ENCODE results near the gene PGC.

The PGC gene

DNA sequence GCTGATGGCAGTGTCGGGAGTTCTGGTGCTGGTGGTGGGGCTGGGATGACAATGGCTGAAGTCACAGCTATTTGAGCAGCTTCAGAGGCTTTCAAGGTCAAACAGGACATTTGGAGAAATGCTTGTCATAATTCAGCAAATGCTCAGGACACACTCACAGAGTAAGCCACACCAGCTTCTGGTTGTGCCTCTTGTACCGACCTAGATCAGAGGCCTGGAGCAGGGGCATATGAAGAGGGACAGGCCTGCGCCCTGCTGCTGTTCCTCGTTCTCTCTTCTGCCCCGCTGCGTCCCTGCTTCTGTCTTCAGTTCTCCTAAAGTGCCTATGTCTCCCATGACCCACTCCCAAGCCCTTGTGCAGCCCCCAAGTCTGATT is 893 bp upstream of the PGC start:
- WGBS (ENCODE audit: extremely low coverage, insufficient coverage, insufficient read length): no CpG with 5 or more reads among the region's 6 CpGs
- Histone ChIP-seq H3K27me3 (ENCODE audit: insufficient read depth, low read length) (no peaks in the 10 kb centered on the region), H2BK5ac (ENCODE audit: low read depth, low read length, poor library complexity) (peak overlapping the region; percentile 53), H3K9ac (ENCODE audit: low read length) (no peak overlapping the region), H3K4ac (ENCODE audit: low read depth, low read length) (no peak overlapping the region), H3K18ac (ENCODE audit: low read length) (no peak overlapping the region), H2BK120ac (ENCODE audit: insufficient read depth, low read length, poor library complexity) (peak overlapping the region; percentile 52), H2AFZ (ENCODE audit: insufficient read depth, low read length, poor library complexity) (no peak overlapping the region), H2AK5ac (ENCODE audit: low read length) (no peak overlapping the region), H3K14ac (ENCODE audit: low read length) (peak overlapping the region; percentile 50), H3K4me2 (ENCODE audit: low read length) (no peak overlapping the region), H4K8ac (ENCODE audit: low read depth, low read length) (no peak overlapping the region), H3K9me3 (ENCODE audit: insufficient read depth, low read depth, low read length) (no peaks in the 10 kb centered on the region), H3K27ac (ENCODE audit: low read depth, low read length) (no peak overlapping the region), H3K4me3 (ENCODE audit: low read depth, low read length) (no peak overlapping the region), H3K4me1 (ENCODE audit: control insufficient read depth in 1 of 2, insufficient read depth in 2 of 2, low read length in 2 of 2) (peaks cover 15 to 21% of the 10 kb centered on the region in 2 experiments), H4K91ac (ENCODE audit: low read depth, low read length) (peak overlapping the region; percentile 4), H4K12ac (ENCODE audit: low read depth, low read length) (no peak overlapping the region), H3K23ac (ENCODE audit: low read length) (no peak overlapping the region), H3K79me1 (ENCODE audit: low read length) (peaks cover 4% of the 10 kb centered on the region), H3K36me3 (ENCODE audit: control insufficient read depth in 1 of 2, insufficient read depth in 2 of 2, low read length in 2 of 2) (no peaks in the 10 kb centered on the region), H3K79me2 (ENCODE audit: control insufficient read depth, insufficient read depth, low read length, poor library complexity) (no peaks in the 10 kb centered on the region), H2BK12ac (ENCODE audit: low read length) (peak overlapping the region; percentile 51)
- no peak for DNase-seq

DNA sequence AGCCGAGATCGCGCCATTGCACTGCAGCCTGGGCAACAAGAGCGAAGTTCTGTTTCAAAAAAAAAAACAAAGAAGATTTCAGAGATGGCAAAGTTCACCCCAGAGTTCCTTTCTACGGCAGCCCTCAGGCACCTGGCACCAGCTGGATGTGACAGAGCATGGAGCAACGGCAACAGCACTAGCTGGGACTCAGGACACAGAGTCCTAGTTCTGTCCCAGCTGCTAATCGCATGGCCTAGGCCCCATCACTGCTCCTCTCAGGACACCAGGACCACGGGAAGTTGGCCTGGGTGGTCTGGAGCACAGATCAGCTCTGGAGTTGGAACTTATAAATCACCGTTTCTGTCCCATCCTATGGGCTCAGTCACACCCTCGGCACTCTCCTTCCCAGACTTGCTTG is 1.1 kb downstream of the PGC start:
- no peaks in the 10 kb centered on the region for H3K27me3 ChIP-seq (ENCODE audit: insufficient read depth, low read length)
- no peak overlapping the region for H2AFZ ChIP-seq (ENCODE audit: insufficient read depth, low read length, poor library complexity)
- H2BK120ac ChIP-seq (ENCODE audit: insufficient read depth, low read length, poor library complexity): no peak overlapping the region
- H3K36me3 ChIP-seq (ENCODE audit: control insufficient read depth in 1 of 2, insufficient read depth in 2 of 2, low read length in 2 of 2): no peaks in the 10 kb centered on the region
- WGBS (ENCODE audit: extremely low coverage, insufficient coverage, insufficient read length): no CpG with 5 or more reads among the region's 10 CpGs
- H3K9me3 ChIP-seq (ENCODE audit: insufficient read depth, low read depth, low read length): no peaks in the 10 kb centered on the region
- H3K4me2 ChIP-seq (ENCODE audit: low read length): no peak overlapping the region
- no peak overlapping the region for H3K4me3 ChIP-seq (ENCODE audit: low read depth, low read length)
- DNase-seq: no peak
- no peak overlapping the region for H2BK5ac ChIP-seq (ENCODE audit: low read depth, low read length, poor library complexity)
- no peak overlapping the region for H3K27ac ChIP-seq (ENCODE audit: low read depth, low read length)
- H3K79me2 ChIP-seq (ENCODE audit: control insufficient read depth, insufficient read depth, low read length, poor library complexity): no peaks in the 10 kb centered on the region
- no peak overlapping the region for H2BK12ac ChIP-seq (ENCODE audit: low read length)
- H3K9ac ChIP-seq (ENCODE audit: low read length): no peak overlapping the region
- no peak overlapping the region for H4K91ac ChIP-seq (ENCODE audit: low read depth, low read length)
- H2AK5ac ChIP-seq (ENCODE audit: low read length): no peak overlapping the region
- H3K4me1 ChIP-seq (ENCODE audit: control insufficient read depth in 1 of 2, insufficient read depth in 2 of 2, low read length in 2 of 2): peaks cover 20 to 31% of the 10 kb centered on the region in 2 experiments
- H3K14ac ChIP-seq (ENCODE audit: low read length): no peak overlapping the region
- H3K79me1 ChIP-seq (ENCODE audit: low read length): peaks cover 11% of the 10 kb centered on the region
- H4K8ac ChIP-seq (ENCODE audit: low read depth, low read length): no peak overlapping the region
- H3K23ac ChIP-seq (ENCODE audit: low read length): no peak overlapping the region
- no peak overlapping the region for H3K18ac ChIP-seq (ENCODE audit: low read length)
- no peak overlapping the region for H4K12ac ChIP-seq (ENCODE audit: low read depth, low read length)
- H3K4ac ChIP-seq (ENCODE audit: low read depth, low read length): no peak overlapping the region

DNA sequence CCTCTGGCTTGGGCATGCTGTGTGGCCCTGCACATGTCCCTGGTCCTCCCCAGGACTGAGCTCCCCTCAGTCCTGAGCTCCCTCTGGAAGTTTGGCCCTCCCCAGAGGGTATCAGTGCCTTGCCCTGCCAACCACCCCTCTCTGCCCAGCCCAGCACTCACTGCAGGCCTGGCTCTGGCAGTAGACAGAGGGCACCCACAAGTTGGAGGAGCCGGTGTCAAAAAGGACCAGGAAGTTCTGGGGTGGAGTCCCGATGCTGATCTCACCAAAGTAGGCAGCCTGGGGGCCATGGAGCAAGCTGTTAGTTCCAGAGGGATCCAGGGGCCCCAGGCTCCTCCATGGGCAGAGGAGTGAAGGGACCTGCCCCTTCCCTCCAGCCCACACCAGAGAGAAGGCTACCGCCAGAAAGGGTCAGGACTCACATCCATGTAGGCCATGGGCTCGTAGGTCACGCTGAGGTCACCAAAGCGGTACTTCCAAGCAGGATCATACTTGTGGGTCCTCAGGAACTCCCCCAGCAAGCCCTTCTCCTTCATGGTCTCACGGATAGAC is 2.9 kb downstream of the PGC start:
- H4K91ac ChIP-seq (ENCODE audit: low read depth, low read length): no peak overlapping the region
- no peak overlapping the region for H2AK5ac ChIP-seq (ENCODE audit: low read length)
- no peak overlapping the region for H2AFZ ChIP-seq (ENCODE audit: insufficient read depth, low read length, poor library complexity)
- no peak overlapping the region for H3K23ac ChIP-seq (ENCODE audit: low read length)
- peaks cover 27% of the 10 kb centered on the region for H3K79me1 ChIP-seq (ENCODE audit: low read length)
- WGBS (ENCODE audit: extremely low coverage, insufficient coverage, insufficient read length): no CpG with 5 or more reads among the region's 7 CpGs
- no peak overlapping the region for H3K4ac ChIP-seq (ENCODE audit: low read depth, low read length)
- H2BK120ac ChIP-seq (ENCODE audit: insufficient read depth, low read length, poor library complexity): no peak overlapping the region
- H3K36me3 ChIP-seq (ENCODE audit: control insufficient read depth in 1 of 2, insufficient read depth in 2 of 2, low read length in 2 of 2): no peaks in the 10 kb centered on the region
- no peak overlapping the region for H4K12ac ChIP-seq (ENCODE audit: low read depth, low read length)
- no peaks in the 10 kb centered on the region for H3K9me3 ChIP-seq (ENCODE audit: insufficient read depth, low read depth, low read length)
- no peak overlapping the region for H3K4me2 ChIP-seq (ENCODE audit: low read length)
- H3K27me3 ChIP-seq (ENCODE audit: insufficient read depth, low read length): no peaks in the 10 kb centered on the region
- peak overlapping the region; percentile 17 for H2BK12ac ChIP-seq (ENCODE audit: low read length)
- no peak overlapping the region for H3K9ac ChIP-seq (ENCODE audit: low read length)
- DNase-seq: no peak
- H4K8ac ChIP-seq (ENCODE audit: low read depth, low read length): no peak overlapping the region
- H3K27ac ChIP-seq (ENCODE audit: low read depth, low read length): no peak overlapping the region
- H3K14ac ChIP-seq (ENCODE audit: low read length): peak overlapping the region; percentile 17
- no peak overlapping the region for H3K18ac ChIP-seq (ENCODE audit: low read length)
- H3K4me3 ChIP-seq (ENCODE audit: low read depth, low read length): no peak overlapping the region
- H3K79me2 ChIP-seq (ENCODE audit: control insufficient read depth, insufficient read depth, low read length, poor library complexity): peaks cover 2% of the 10 kb centered on the region
- peaks cover 36 to 45% of the 10 kb centered on the region in 2 experiments for H3K4me1 ChIP-seq (ENCODE audit: control insufficient read depth in 1 of 2, insufficient read depth in 2 of 2, low read length in 2 of 2)
- no peak overlapping the region for H2BK5ac ChIP-seq (ENCODE audit: low read depth, low read length, poor library complexity)

DNA sequence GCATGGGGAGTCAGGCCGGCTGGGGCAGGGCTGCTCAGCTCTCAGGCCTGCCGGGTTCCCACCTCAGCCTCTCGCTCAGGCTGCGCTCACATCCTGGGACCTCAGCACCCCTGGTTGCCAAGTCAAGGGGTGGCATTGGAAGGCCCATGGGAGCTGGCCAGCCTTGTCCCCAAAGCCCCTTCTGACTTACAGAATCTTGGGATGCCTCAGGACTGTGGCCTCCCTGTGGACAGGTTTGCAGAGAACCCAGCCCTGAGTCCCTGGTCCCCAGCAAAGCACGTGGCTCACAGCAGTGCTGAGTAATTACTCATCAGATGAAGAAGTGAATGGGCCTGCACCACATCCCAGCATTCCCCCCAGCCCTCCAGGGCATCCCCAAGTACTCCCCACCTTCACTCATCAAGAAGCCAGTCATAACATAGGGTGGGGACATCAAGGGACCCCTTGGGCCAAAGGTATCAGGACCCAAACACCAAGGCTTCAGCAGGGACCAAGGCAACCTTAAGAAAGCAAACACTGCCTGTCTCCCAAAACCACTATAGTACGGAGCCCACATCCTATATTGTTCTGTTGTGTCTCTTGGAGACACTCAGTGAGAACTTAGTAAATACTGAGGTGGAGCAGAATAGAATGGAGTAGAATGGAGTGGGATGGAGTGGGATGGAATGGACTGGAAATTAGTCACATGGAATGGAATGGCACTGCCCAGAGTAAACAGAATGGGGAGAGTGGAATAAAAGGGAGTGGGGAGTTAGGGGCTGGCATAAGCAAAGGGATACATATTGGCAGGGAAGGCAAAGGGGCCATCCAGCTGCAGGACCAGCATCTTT is 3.6 kb downstream of the PGC start:
- peaks cover 36 to 44% of the 10 kb centered on the region in 2 experiments for H3K4me1 ChIP-seq (ENCODE audit: control insufficient read depth in 1 of 2, insufficient read depth in 2 of 2, low read length in 2 of 2)
- H2BK12ac ChIP-seq (ENCODE audit: low read length): peak overlapping the region; percentile 17
- H3K36me3 ChIP-seq (ENCODE audit: control insufficient read depth in 1 of 2, insufficient read depth in 2 of 2, low read length in 2 of 2): no peaks in the 10 kb centered on the region
- peak overlapping the region; percentile 17 for H3K14ac ChIP-seq (ENCODE audit: low read length)
- H3K4ac ChIP-seq (ENCODE audit: low read depth, low read length): no peak overlapping the region
- H3K9me3 ChIP-seq (ENCODE audit: insufficient read depth, low read depth, low read length): no peaks in the 10 kb centered on the region
- peak overlapping the region; percentile 7 for H2BK5ac ChIP-seq (ENCODE audit: low read depth, low read length, poor library complexity)
- no CpG with 5 or more reads among the region's 6 CpGs for WGBS (ENCODE audit: extremely low coverage, insufficient coverage, insufficient read length)
- H3K23ac ChIP-seq (ENCODE audit: low read length): no peak overlapping the region
- H3K9ac ChIP-seq (ENCODE audit: low read length): no peak overlapping the region
- no peak overlapping the region for H2AFZ ChIP-seq (ENCODE audit: insufficient read depth, low read length, poor library complexity)
- peak overlapping the region; percentile 2 for H4K91ac ChIP-seq (ENCODE audit: low read depth, low read length)
- H3K4me3 ChIP-seq (ENCODE audit: low read depth, low read length): no peak overlapping the region
- H4K8ac ChIP-seq (ENCODE audit: low read depth, low read length): no peak overlapping the region
- no peak overlapping the region for H4K12ac ChIP-seq (ENCODE audit: low read depth, low read length)
- H3K18ac ChIP-seq (ENCODE audit: low read length): no peak overlapping the region
- H2BK120ac ChIP-seq (ENCODE audit: insufficient read depth, low read length, poor library complexity): peak overlapping the region; percentile 26
- no peak for DNase-seq
- peak overlapping the region; percentile 9 for H2AK5ac ChIP-seq (ENCODE audit: low read length)
- H3K79me1 ChIP-seq (ENCODE audit: low read length): peaks cover 27% of the 10 kb centered on the region
- peaks cover 2% of the 10 kb centered on the region for H3K79me2 ChIP-seq (ENCODE audit: control insufficient read depth, insufficient read depth, low read length, poor library complexity)
- H3K27ac ChIP-seq (ENCODE audit: low read depth, low read length): no peak overlapping the region
- no peak overlapping the region for H3K4me2 ChIP-seq (ENCODE audit: low read length)
- H3K27me3 ChIP-seq (ENCODE audit: insufficient read depth, low read length): no peaks in the 10 kb centered on the region

All from trophoblast cell (in vitro differentiated cells and primary cell).